HG03520 (cell line): ENCODE results near the gene PCGF3.

Source experiments
- ATAC-seq: cut with Tn5 transposase; IDR thresholded peaks from one replicate; pipeline ENCODE4 v1.9.1; 2021; ENCODE audit warnings: mild to moderate bottlenecking, moderate library complexity; ENCODE audit not compliant: unreplicated experiment

PCGF3 gene

GRCh38 chr4:819401-820229 is 114.0 kb downstream of the PCGF3 start:
- no peak for ATAC-seq
